ENCODE data around the gene RIT2. TPM values are rescaled to one million over a fixed set of nuclear protein-coding genes. Genes with fewer than 3 reads are reported as not detected.

RIT2 gene
- not detected in 2 replicates for total RNA-seq

GRCh38 chr18:43115076-43115921 is at the start of gene RIT2:
TSS of gene RIT2 (minus strand) at chr18:43115685.

Other genes with a start within 250 kb of the RIT2 start
- not detected in 2 replicates for gene SYT4, start 161.8 kb upstream of the RIT2 start, total RNA-seq